ENCODE data around the gene GRB7.

The GRB7 gene

GRCh38 chr17:39750131-39751015, 12.6 kb downstream of the GRB7 start:
- Histone ChIP-seq H3K4me3 (ENCODE audit: low read depth in 1 of 5, low read length in 5 of 5) (no peak overlapping the region), H3K27me3 (ENCODE audit: control insufficient read depth in 5 of 5, insufficient read depth in 4 of 5, low read length in 5 of 5) (peaks cover 0 to 4% (median 0%) of the 10 kb centered on the region in 5 donors), H3K9ac (ENCODE audit: low read length in 5 of 5) (peak overlapping the region in 1 of 5 donors; percentile 13), H3K4me1 (ENCODE audit: control insufficient read depth in 5 of 5, insufficient read depth in 5 of 5, low read length in 5 of 5) (peaks cover 0 to 34% (median 21%) of the 10 kb centered on the region in 5 donors), H3K36me3 (ENCODE audit: control insufficient read depth in 5 of 5, insufficient read depth in 5 of 5, low read length in 5 of 5) (no peaks in the 10 kb centered on the region), H3K27ac (ENCODE audit: low read depth, low read length) (no peak overlapping the region), H3K9me3 (ENCODE audit: control insufficient read depth in 5 of 5, low read length in 5 of 5) (no peaks in the 10 kb centered on the region)

- no peaks in the 10 kb centered on the region for H3K36me3 ChIP-seq (ENCODE audit: control insufficient read depth in 5 of 5, insufficient read depth in 5 of 5, low read length in 5 of 5)
- no peak overlapping the region for H3K27ac ChIP-seq (ENCODE audit: low read depth, low read length)
- H3K4me3 ChIP-seq (ENCODE audit: low read depth in 1 of 5, low read length in 5 of 5): no peak overlapping the region
- peaks cover 0 to 34% (median 23%) of the 10 kb centered on the region in 5 donors for H3K4me1 ChIP-seq (ENCODE audit: control insufficient read depth in 5 of 5, insufficient read depth in 5 of 5, low read length in 5 of 5)
- peaks cover 0 to under 1% (median 0%) of the 10 kb centered on the region in 5 donors for H3K27me3 ChIP-seq (ENCODE audit: control insufficient read depth in 5 of 5, insufficient read depth in 4 of 5, low read length in 5 of 5)
- H3K9ac ChIP-seq (ENCODE audit: low read length in 5 of 5): peak overlapping the region in 1 of 5 donors; percentile 13
- no peaks in the 10 kb centered on the region for H3K9me3 ChIP-seq (ENCODE audit: control insufficient read depth in 5 of 5, low read length in 5 of 5)
Observed at GRCh38 chr17:39751016-39751543, 13.3 kb downstream of the GRB7 start.

GRCh38 chr17:39751637-39752036, 13.9 kb downstream of the GRB7 start:
- Histone ChIP-seq H3K36me3 (ENCODE audit: control insufficient read depth in 5 of 5, insufficient read depth in 5 of 5, low read length in 5 of 5) (no peaks in the 10 kb centered on the region), H3K4me3 (ENCODE audit: low read depth in 1 of 5, low read length in 5 of 5) (no peak overlapping the region), H3K9ac (ENCODE audit: low read length in 5 of 5) (no peak overlapping the region), H3K27me3 (ENCODE audit: control insufficient read depth in 5 of 5, insufficient read depth in 4 of 5, low read length in 5 of 5) (no peaks in the 10 kb centered on the region), H3K4me1 (ENCODE audit: control insufficient read depth in 5 of 5, insufficient read depth in 5 of 5, low read length in 5 of 5) (peaks cover 0 to 34% (median 23%) of the 10 kb centered on the region in 5 donors), H3K27ac (ENCODE audit: low read depth, low read length) (no peak overlapping the region), H3K9me3 (ENCODE audit: control insufficient read depth in 5 of 5, low read length in 5 of 5) (no peaks in the 10 kb centered on the region)

GRCh38 chr17:39752241-39752881, 14.6 kb downstream of the GRB7 start:
- Histone ChIP-seq H3K4me1 (ENCODE audit: control insufficient read depth in 5 of 5, insufficient read depth in 5 of 5, low read length in 5 of 5) (peaks cover 0 to 34% (median 23%) of the 10 kb centered on the region in 5 donors), H3K36me3 (ENCODE audit: control insufficient read depth in 5 of 5, insufficient read depth in 5 of 5, low read length in 5 of 5) (no peaks in the 10 kb centered on the region), H3K27me3 (ENCODE audit: control insufficient read depth in 5 of 5, insufficient read depth in 4 of 5, low read length in 5 of 5) (no peaks in the 10 kb centered on the region), H3K27ac (ENCODE audit: low read depth, low read length) (no peak overlapping the region), H3K9ac (ENCODE audit: low read length in 5 of 5) (no peak overlapping the region), H3K9me3 (ENCODE audit: control insufficient read depth in 5 of 5, low read length in 5 of 5) (no peaks in the 10 kb centered on the region), H3K4me3 (ENCODE audit: low read depth in 1 of 5, low read length in 5 of 5) (no peak overlapping the region)

GRCh38 chr17:39753514-39754160, 15.9 kb downstream of the GRB7 start:
- peak overlapping the region; percentile 65 to 79 (median 72) for H3K4me3 ChIP-seq (ENCODE audit: low read depth in 1 of 5, low read length in 5 of 5)
- peak overlapping the region in 4 of 5 donors; percentile 73 to 86 (median 76) for H3K9ac ChIP-seq (ENCODE audit: low read length in 5 of 5)
- H3K4me1 ChIP-seq (ENCODE audit: control insufficient read depth in 5 of 5, insufficient read depth in 5 of 5, low read length in 5 of 5): peaks cover 0 to 34% (median 23%) of the 10 kb centered on the region in 5 donors
- H3K9me3 ChIP-seq (ENCODE audit: control insufficient read depth in 5 of 5, low read length in 5 of 5): no peaks in the 10 kb centered on the region
- peak overlapping the region; percentile 77 for H3K27ac ChIP-seq (ENCODE audit: low read depth, low read length)
- H3K36me3 ChIP-seq (ENCODE audit: control insufficient read depth in 5 of 5, insufficient read depth in 5 of 5, low read length in 5 of 5): no peaks in the 10 kb centered on the region
- peaks cover 0 to 6% (median 0%) of the 10 kb centered on the region in 5 donors for H3K27me3 ChIP-seq (ENCODE audit: control insufficient read depth in 5 of 5, insufficient read depth in 4 of 5, low read length in 5 of 5)

- H3K9me3 ChIP-seq (ENCODE audit: control insufficient read depth in 5 of 5, low read length in 5 of 5): no peaks in the 10 kb centered on the region
Observed at GRCh38 chr17:39754161-39754957, 16.6 kb downstream of the GRB7 start.

GRCh38 chr17:39754958-39755553, 17.3 kb downstream of the GRB7 start:
- Histone ChIP-seq H3K9me3 (ENCODE audit: control insufficient read depth in 5 of 5, low read length in 5 of 5) (no peaks in the 10 kb centered on the region), H3K36me3 (ENCODE audit: control insufficient read depth in 5 of 5, insufficient read depth in 5 of 5, low read length in 5 of 5) (no peaks in the 10 kb centered on the region), H3K4me1 (ENCODE audit: control insufficient read depth in 5 of 5, insufficient read depth in 5 of 5, low read length in 5 of 5) (peaks cover 0 to 32% (median 22%) of the 10 kb centered on the region in 5 donors), H3K27me3 (ENCODE audit: control insufficient read depth in 5 of 5, insufficient read depth in 4 of 5, low read length in 5 of 5) (peaks cover 0 to 6% (median 0%) of the 10 kb centered on the region in 5 donors), H3K27ac (ENCODE audit: low read depth, low read length) (peak overlapping the region; percentile 77), H3K9ac (ENCODE audit: low read length in 5 of 5) (peak overlapping the region in 4 of 5 donors; percentile 73 to 86 (median 78)), H3K4me3 (ENCODE audit: low read depth in 1 of 5, low read length in 5 of 5) (peak overlapping the region in 4 of 5 donors; percentile 71 to 79 (median 76))

More at GRCh38 chr17:39754161-39754957, 16.6 kb downstream of the GRB7 start:
- Histone ChIP-seq H3K4me3 (ENCODE audit: low read depth in 1 of 5, low read length in 5 of 5) (peak overlapping the region in 4 of 5 donors; percentile 71 to 79 (median 76)), H3K27ac (ENCODE audit: low read depth, low read length) (peak overlapping the region; percentile 77), H3K9ac (ENCODE audit: low read length in 5 of 5) (peak overlapping the region in 4 of 5 donors; percentile 73 to 86 (median 78)), H3K36me3 (ENCODE audit: control insufficient read depth in 5 of 5, insufficient read depth in 5 of 5, low read length in 5 of 5) (no peaks in the 10 kb centered on the region), H3K27me3 (ENCODE audit: control insufficient read depth in 5 of 5, insufficient read depth in 4 of 5, low read length in 5 of 5) (peaks cover 0 to 6% (median 0%) of the 10 kb centered on the region in 5 donors), H3K4me1 (ENCODE audit: control insufficient read depth in 5 of 5, insufficient read depth in 5 of 5, low read length in 5 of 5) (peaks cover 0 to 34% (median 23%) of the 10 kb centered on the region in 5 donors)

- H3K9me3 ChIP-seq (ENCODE audit: control insufficient read depth in 5 of 5, low read length in 5 of 5): no peaks in the 10 kb centered on the region
- peak overlapping the region in 1 of 5 donors; percentile 80 for H3K9ac ChIP-seq (ENCODE audit: low read length in 5 of 5)
- H3K4me3 ChIP-seq (ENCODE audit: low read depth in 1 of 5, low read length in 5 of 5): no peak overlapping the region
- peaks cover 0 to 6% (median 0%) of the 10 kb centered on the region in 5 donors for H3K27me3 ChIP-seq (ENCODE audit: control insufficient read depth in 5 of 5, insufficient read depth in 4 of 5, low read length in 5 of 5)
- peaks cover 0 to 29% (median 18%) of the 10 kb centered on the region in 5 donors for H3K4me1 ChIP-seq (ENCODE audit: control insufficient read depth in 5 of 5, insufficient read depth in 5 of 5, low read length in 5 of 5)
- no peak overlapping the region for H3K27ac ChIP-seq (ENCODE audit: low read depth, low read length)
- H3K36me3 ChIP-seq (ENCODE audit: control insufficient read depth in 5 of 5, insufficient read depth in 5 of 5, low read length in 5 of 5): no peaks in the 10 kb centered on the region
Observed at GRCh38 chr17:39755554-39756379, 18.0 kb downstream of the GRB7 start.
